Skeletal muscle satellite cell (primary cell): ENCODE data around the gene ADAMTS14.

Experiments used
- H3K27me3 ChIP-seq: 2 replicates; pipeline ENCODE4 v1.7.0; 2013; ENCODE audit warnings: low read length; ENCODE audit not compliant: control insufficient read depth, insufficient read depth
- H3K36me3 ChIP-seq: 2 replicates; pipeline ENCODE4 v1.7.0; 2013; ENCODE audit warnings: mild to moderate bottlenecking, control low read depth, low read length; ENCODE audit not compliant: insufficient read depth
- H3K4me1 ChIP-seq: 2 replicates; pipeline ENCODE4 v1.7.0; 2013; ENCODE audit warnings: low read length; ENCODE audit not compliant: control insufficient read depth, insufficient read depth
- H3K4me2 ChIP-seq: 2 replicates; pipeline ENCODE4 v1.7.0; 2013; ENCODE audit warnings: mild to moderate bottlenecking, low read length
- H3K4me3 ChIP-seq: 2 replicates; pipeline ENCODE4 v1.7.0; 2013; ENCODE audit warnings: low read length
- H3K9ac ChIP-seq: 2 replicates; pipeline ENCODE4 v1.7.0; 2013; ENCODE audit warnings: mild to moderate bottlenecking, low read depth, low read length, moderate library complexity
- H3K9me3 ChIP-seq: replicated peaks from 2 replicates; pipeline ENCODE4 v1.7.0; 2013; ENCODE audit warnings: mild to moderate bottlenecking, control low read depth, low read length

ADAMTS14 gene

GRCh38 chr10:70742537-70743429 is 70.5 kb downstream of the ADAMTS14 start:
- Histone ChIP-seq H3K9me3 (no peaks in the 10 kb centered on the region), H3K9ac (no peak overlapping the region), H3K27me3 (no peaks in the 10 kb centered on the region), H3K36me3 (no peaks in the 10 kb centered on the region), H3K4me3 (no peak overlapping the region), H3K4me1 (peaks cover 2% of the 10 kb centered on the region), H3K4me2 (no peak overlapping the region)

GRCh38 chr10:70743430-70743788 is 71.1 kb downstream of the ADAMTS14 start:
- Histone ChIP-seq H3K9ac (no peak overlapping the region), H3K9me3 (no peaks in the 10 kb centered on the region), H3K4me1 (peaks cover 2% of the 10 kb centered on the region), H3K4me2 (no peak overlapping the region), H3K36me3 (no peaks in the 10 kb centered on the region), H3K4me3 (no peak overlapping the region), H3K27me3 (no peaks in the 10 kb centered on the region)

- no peak overlapping the region for H3K9ac ChIP-seq
- no peaks in the 10 kb centered on the region for H3K27me3 ChIP-seq
- no peak overlapping the region for H3K4me2 ChIP-seq
- no peaks in the 10 kb centered on the region for H3K36me3 ChIP-seq
- H3K4me1 ChIP-seq, result peaks cover 2% of the 10 kb centered on the region
- no peak overlapping the region for H3K4me3 ChIP-seq
- no peaks in the 10 kb centered on the region for H3K9me3 ChIP-seq
Observed at GRCh38 chr10:70743879-70744278, 71.6 kb downstream of the ADAMTS14 start.

- Histone ChIP-seq H3K27me3 (no peaks in the 10 kb centered on the region), H3K4me1 (peaks cover 2% of the 10 kb centered on the region), H3K9ac (no peak overlapping the region), H3K36me3 (no peaks in the 10 kb centered on the region), H3K4me3 (no peak overlapping the region), H3K4me2 (no peak overlapping the region), H3K9me3 (no peaks in the 10 kb centered on the region)
Observed at GRCh38 chr10:70744617-70745143, 72.4 kb downstream of the ADAMTS14 start.

- Histone ChIP-seq H3K9ac (no peak overlapping the region), H3K4me3 (no peak overlapping the region), H3K4me2 (no peak overlapping the region), H3K36me3 (no peaks in the 10 kb centered on the region), H3K9me3 (no peaks in the 10 kb centered on the region), H3K27me3 (no peaks in the 10 kb centered on the region), H3K4me1 (peaks cover 2% of the 10 kb centered on the region)
Observed at GRCh38 chr10:70745555-70745954, 73.2 kb downstream of the ADAMTS14 start.

- H3K4me1 ChIP-seq, result peaks cover 2% of the 10 kb centered on the region
- H3K4me2 ChIP-seq, result no peak overlapping the region
- H3K4me3 ChIP-seq, result no peak overlapping the region
- no peaks in the 10 kb centered on the region for H3K9me3 ChIP-seq
- H3K27me3 ChIP-seq, result no peaks in the 10 kb centered on the region
- no peak overlapping the region for H3K9ac ChIP-seq
- no peaks in the 10 kb centered on the region for H3K36me3 ChIP-seq
Observed at GRCh38 chr10:70747192-70747965, 75.1 kb downstream of the ADAMTS14 start.

- H3K9me3 ChIP-seq, result no peaks in the 10 kb centered on the region
- H3K4me3 ChIP-seq, result no peak overlapping the region
- H3K4me2 ChIP-seq, result no peak overlapping the region
- no peaks in the 10 kb centered on the region for H3K36me3 ChIP-seq
- no peaks in the 10 kb centered on the region for H3K4me1 ChIP-seq
- no peaks in the 10 kb centered on the region for H3K27me3 ChIP-seq
- H3K9ac ChIP-seq, result no peak overlapping the region
Observed at GRCh38 chr10:70748305-70748704, 76.0 kb downstream of the ADAMTS14 start.

- Histone ChIP-seq H3K27me3 (no peaks in the 10 kb centered on the region), H3K4me3 (no peak overlapping the region), H3K9me3 (no peaks in the 10 kb centered on the region), H3K4me2 (no peak overlapping the region), H3K4me1 (no peaks in the 10 kb centered on the region), H3K9ac (no peak overlapping the region), H3K36me3 (no peaks in the 10 kb centered on the region)
Observed at GRCh38 chr10:70748801-70749573, 76.7 kb downstream of the ADAMTS14 start.

- Histone ChIP-seq H3K4me2 (no peak overlapping the region), H3K27me3 (no peaks in the 10 kb centered on the region), H3K9me3 (no peaks in the 10 kb centered on the region), H3K4me1 (peaks cover 7% of the 10 kb centered on the region), H3K9ac (no peak overlapping the region), H3K4me3 (no peak overlapping the region), H3K36me3 (no peaks in the 10 kb centered on the region)
Observed at GRCh38 chr10:70749756-70750155, 77.5 kb downstream of the ADAMTS14 start.

GRCh38 chr10:70750156-70750703 is 77.9 kb downstream of the ADAMTS14 start:
- Histone ChIP-seq H3K4me1 (peaks cover 12% of the 10 kb centered on the region), H3K9me3 (no peaks in the 10 kb centered on the region), H3K4me2 (no peak overlapping the region), H3K4me3 (no peak overlapping the region), H3K36me3 (no peaks in the 10 kb centered on the region), H3K9ac (no peak overlapping the region), H3K27me3 (no peaks in the 10 kb centered on the region)

- no peak overlapping the region for H3K4me2 ChIP-seq
- no peak overlapping the region for H3K4me3 ChIP-seq
- H3K4me1 ChIP-seq, result peaks cover 13% of the 10 kb centered on the region
- H3K9me3 ChIP-seq, result no peaks in the 10 kb centered on the region
- H3K27me3 ChIP-seq, result no peaks in the 10 kb centered on the region
- no peak overlapping the region for H3K9ac ChIP-seq
- no peaks in the 10 kb centered on the region for H3K36me3 ChIP-seq
Observed at GRCh38 chr10:70751356-70751755, 79.0 kb downstream of the ADAMTS14 start.
